ENCODE data around the gene VPS51.

DNA sequence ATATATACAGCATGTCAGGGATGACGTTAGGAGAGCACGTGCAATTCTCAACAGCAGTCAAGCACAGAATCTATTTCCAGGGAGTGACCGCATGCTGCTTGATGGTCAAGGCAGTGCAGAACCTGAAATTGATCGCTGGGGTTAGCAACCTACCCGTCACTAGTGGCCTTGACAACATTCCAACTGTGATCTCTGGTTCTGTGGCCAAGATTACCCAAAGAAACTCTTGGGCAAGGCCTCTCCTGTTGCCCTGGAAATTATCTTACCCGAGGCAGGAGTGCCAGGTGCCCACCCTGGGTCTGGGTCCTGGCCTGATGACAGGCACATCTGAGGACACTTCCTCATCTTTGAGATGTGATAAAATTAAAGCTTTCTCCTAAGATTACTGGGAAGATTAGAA is 17.8 kb downstream of the VPS51 start:
- TF ChIP-seq ZNF274 (IDR thresholded peaks at IDR 0.05; ENCODE audit: low read depth, low read length) (no peak), YY1 (IDR thresholded peaks at IDR 0.05; ENCODE audit: insufficient read depth, insufficient read length) (no peak), SUZ12 (IDR thresholded peaks at IDR 0.05; ENCODE audit: extremely low read depth, insufficient read depth, insufficient read length) (no peak)

Data from NT2/D1 (cell line).